Ishikawa (cell line): Measurements from ENCODE around the gene SLC44A1.

Experiments
- CREB1 ChIP-seq: IDR thresholded peaks from 2 replicates; pipeline ENCODE4 v1.6.1; 2012; ENCODE audit warnings: low read depth
- EGR1 ChIP-seq: IDR thresholded peaks from 2 replicates; pipeline ENCODE4 v1.6.1; 2012
- EP300 ChIP-seq: IDR thresholded peaks from 2 replicates; pipeline ENCODE4 v1.6.1; 2012; ENCODE audit warnings: borderline replicate concordance
- FOXM1 ChIP-seq: IDR thresholded peaks from 2 replicates; pipeline ENCODE4 v1.6.1; 2012; ENCODE audit warnings: low read depth, borderline replicate concordance
- MAX ChIP-seq: IDR thresholded peaks from 2 replicates; pipeline ENCODE4 v1.6.1; 2012
- NFIC ChIP-seq: IDR thresholded peaks from 2 replicates; pipeline ENCODE4 v1.6.1; 2012
- RAD21 ChIP-seq: IDR thresholded peaks from 2 replicates; pipeline ENCODE4 v1.6.1; 2012; ENCODE audit warnings: low read depth
- REST ChIP-seq: IDR thresholded peaks from 2 replicates; pipeline ENCODE4 v1.6.1; 2012; ENCODE audit warnings: low read depth, mild to moderate bottlenecking
- TAF1 ChIP-seq: IDR thresholded peaks from 2 replicates; pipeline ENCODE4 v1.6.1; 2012; ENCODE audit warnings: low read depth, mild to moderate bottlenecking
- TCF12 ChIP-seq: IDR thresholded peaks from 2 replicates; pipeline ENCODE4 v1.6.1; 2012; ENCODE audit warnings: low read depth
- TEAD4 ChIP-seq: IDR thresholded peaks from 2 replicates; pipeline ENCODE4 v1.6.1; 2012
- USF1 ChIP-seq: IDR thresholded peaks from 2 replicates; pipeline ENCODE4 v1.6.1; 2012
- YY1 ChIP-seq: IDR thresholded peaks from 2 replicates; pipeline ENCODE4 v1.6.1; 2012; ENCODE audit warnings: low read depth
- ZBTB7A ChIP-seq: IDR thresholded peaks from 2 replicates; pipeline ENCODE4 v1.6.1; 2012; ENCODE audit warnings: low read depth

- TF ChIP-seq MAX (no peak), EP300 (no peak), TCF12 (no peak), TAF1 (no peak), REST (no peak), RAD21 (no peak), CREB1 (no peak), FOXM1 (no peak), EGR1 (no peak), YY1 (no peak), ZBTB7A (no peak), NFIC (no peak), USF1 (no peak), TEAD4 (no peak)
Observed at GRCh38 chr9:105484226-105484625, 239.8 kb downstream of the SLC44A1 start.
